ENCODE results near the gene RNF212.

- TF ChIP-seq CTCF (IDR thresholded peaks at IDR 0.05) (no peak), POLR2A (IDR thresholded peaks at IDR 0.05) (no peak)
Observed at GRCh38 chr4:1084394-1084793, 29.0 kb downstream of the RNF212 start.

Data from uterus (tissue), 2 donors.